ENCODE data around the gene ELP4.
"Not testable (repeated sequence)": the region's sequence is repeated elsewhere in the genome, so short reads cannot be mapped to it uniquely, and the experiment has no call there.

Gene ELP4, protein sequence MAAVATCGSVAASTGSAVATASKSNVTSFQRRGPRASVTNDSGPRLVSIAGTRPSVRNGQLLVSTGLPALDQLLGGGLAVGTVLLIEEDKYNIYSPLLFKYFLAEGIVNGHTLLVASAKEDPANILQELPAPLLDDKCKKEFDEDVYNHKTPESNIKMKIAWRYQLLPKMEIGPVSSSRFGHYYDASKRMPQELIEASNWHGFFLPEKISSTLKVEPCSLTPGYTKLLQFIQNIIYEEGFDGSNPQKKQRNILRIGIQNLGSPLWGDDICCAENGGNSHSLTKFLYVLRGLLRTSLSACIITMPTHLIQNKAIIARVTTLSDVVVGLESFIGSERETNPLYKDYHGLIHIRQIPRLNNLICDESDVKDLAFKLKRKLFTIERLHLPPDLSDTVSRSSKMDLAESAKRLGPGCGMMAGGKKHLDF

DNA sequence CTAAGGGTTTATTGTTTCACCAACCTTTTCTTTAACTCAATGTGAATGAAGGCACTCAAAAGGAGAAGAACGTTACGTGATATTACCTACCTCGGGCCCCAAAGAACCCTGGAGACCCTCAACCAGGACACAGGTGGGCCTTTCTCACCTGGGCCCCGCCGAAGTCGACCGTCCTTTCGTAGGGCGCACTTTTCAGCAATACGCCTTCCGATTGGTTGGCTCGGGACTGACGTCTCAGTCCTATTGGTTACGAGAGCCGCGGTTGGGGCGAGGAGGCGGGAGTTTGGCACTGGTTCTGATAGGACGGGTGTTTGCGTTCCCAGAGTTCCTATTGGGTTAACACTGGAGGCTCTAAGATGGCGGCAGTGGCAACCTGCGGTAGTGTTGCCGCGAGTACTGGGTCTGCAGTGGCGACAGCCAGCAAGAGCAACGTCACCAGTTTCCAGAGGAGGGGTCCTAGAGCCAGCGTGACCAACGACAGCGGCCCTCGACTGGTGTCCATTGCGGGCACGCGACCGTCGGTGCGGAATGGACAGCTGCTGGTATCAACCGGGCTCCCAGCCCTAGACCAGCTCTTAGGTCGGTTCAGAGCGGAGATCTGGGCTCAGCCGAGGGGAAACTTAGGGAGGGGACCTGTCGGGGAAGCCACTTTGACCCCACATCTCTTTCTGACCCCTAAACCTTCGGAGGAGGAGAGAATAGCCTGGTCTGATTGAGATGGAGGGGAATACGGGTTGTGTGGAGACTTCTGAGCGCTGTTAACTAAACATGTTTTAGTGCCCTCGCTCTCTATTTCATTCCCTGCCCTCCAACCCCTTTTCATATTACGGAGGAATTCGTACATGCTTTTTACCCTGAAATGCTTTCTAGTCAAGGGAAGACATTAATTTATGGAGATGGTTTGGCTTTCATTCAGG, at the start of gene ELP4, which contains the start of gene IMMP1L:
TSS of gene ELP4 (plus strand) at position 339 of the 917 bp plus-strand sequence. CDS start at position 357, 18 bp downstream.
TSS of gene IMMP1L (minus strand) at position 194 of the 917 bp plus-strand sequence. CDS start 46,346 bp downstream, outside the sequence.
- peak; percentile 97 for DNase-seq (ENCODE audit: low spot score)

GRCh38 chr11:31464436-31464835, 45.1 kb upstream of the ELP4 start:
- DNase-seq (ENCODE audit: low spot score) = no peak

DNA sequence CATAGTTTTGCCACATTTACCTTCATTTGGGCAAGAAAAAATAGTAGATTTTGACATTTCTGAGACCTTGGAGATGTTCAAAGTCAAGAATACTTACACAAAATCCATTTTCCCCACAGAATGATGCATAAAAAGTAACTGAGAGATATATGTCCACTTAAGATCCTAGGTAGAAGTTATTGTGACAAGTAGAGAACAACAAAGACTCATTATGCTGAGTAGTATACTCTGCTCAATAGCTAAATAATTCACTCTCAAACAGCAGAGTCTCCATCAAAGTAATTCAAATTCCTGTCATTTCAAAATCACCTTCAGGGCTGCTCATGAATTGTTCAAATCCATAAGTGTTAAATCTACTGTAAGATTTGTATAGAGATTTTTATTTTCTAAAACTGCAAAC, 35.5 kb upstream of the ELP4 start:
- no peak for DNase-seq (ENCODE audit: low spot score)

DNA sequence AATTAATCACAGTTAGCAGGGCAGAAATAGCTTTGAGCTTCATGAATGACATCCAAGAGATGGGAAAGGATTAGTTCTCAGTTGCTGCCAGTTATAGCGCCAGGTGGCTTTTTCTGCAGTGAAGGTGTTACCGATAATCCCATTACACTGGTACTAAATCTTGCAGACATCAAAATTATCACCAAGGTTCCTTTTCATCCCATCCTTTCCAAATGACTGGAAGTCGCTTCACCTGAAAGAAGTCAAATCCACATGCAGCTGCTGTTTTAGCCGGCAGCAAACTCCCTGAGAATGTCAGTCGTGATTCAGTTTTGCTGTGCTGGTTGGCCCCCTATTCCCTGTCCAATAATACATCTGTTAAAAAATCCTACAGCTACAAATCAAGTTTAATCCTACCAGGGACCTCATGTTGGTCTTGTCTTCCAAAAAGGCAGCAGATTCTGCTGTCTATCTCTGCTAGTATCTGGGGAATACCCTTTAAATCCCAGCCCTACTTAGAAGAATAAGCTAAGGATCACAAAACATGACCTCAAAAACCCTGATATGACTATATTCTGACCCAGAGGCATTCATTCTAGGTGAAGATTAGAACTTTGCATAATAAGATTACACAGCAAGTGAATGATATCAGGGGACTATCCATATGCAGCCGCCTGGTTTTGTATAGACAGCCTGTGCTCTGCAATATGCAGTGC, 31.9 kb upstream of the ELP4 start:
- peak; percentile 62 for DNase-seq (ENCODE audit: low spot score)

DNA sequence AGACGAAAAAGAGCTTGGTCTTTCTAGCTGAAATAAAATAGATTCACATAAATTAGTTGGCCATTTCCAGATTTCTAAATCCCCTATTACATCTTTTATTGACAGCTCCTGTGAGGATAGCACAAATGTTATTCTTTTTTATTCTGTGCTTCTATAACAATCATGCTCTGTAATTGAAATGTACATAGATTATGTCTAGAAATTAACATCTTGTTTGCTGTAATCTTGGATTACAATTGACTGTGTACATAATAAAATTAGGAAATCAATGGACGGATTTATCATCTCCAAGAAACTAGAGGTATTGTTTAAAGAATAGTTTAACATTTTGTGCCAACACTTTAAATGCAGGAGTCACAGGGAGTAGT, 31.4 kb upstream of the ELP4 start:
- no peak for DNase-seq (ENCODE audit: low spot score)

DNA sequence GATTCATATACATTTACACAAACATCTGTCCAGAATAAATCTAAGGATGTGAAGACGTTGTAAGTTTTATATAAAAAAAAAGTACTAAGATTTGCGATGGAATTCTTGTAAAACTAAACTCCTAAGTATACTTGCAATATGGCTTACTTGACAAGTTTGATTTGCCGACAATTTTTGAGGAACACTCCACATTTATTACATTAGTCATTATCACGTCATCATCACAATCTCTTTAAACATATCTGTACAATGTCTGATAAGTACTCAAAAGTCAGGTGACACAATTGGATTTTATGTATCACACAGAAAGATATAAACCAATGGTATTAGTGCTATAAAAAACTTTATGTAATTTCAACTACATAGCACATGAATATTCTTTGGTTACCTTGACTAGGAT, 30.5 kb upstream of the ELP4 start:
- DNase-seq (ENCODE audit: low spot score) = no peak

DNA sequence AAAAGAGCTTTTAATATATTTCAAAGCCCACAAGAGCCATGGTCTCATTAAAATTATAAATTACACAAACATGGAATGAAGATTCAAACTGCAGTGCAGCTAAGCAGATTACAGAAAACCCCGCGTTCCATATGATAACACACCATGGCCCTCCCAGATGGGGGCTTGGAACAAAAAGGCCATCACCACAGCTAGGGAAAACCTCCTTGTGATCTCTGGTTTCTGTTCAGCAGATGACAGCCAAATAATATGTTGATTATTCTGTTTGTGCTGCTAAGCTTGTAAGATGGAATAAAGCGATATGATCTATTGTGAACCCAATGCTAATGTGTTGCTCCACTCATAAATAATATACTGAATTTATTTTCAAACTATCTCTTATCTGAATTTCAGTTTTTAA, 28.6 kb upstream of the ELP4 start:
- DNase-seq (ENCODE audit: low spot score) = peak; percentile 41

DNA sequence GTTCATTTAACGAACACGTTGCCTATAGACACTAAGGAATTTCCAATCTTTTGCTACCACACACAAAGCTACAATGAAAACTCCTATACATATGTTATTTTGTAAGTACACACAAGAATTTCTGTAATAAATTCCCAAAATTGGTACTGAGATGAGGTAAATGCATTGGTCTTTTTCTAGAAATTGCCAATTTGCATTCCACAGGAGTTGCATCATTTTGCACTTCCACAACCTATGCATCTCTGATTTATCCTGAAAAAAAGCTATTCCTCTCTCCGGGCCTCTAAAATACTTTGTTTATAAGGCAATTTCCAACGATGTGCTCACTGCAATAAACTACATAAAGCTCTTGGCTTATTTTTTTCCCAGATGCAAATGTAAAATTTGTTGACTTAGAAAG, 25.1 kb upstream of the ELP4 start:
- DNase-seq (ENCODE audit: low spot score) = no peak

- DNase-seq (ENCODE audit: low spot score) = peak; percentile 28
Measured at GRCh38 chr11:31487848-31488247, 21.7 kb upstream of the ELP4 start.

DNA sequence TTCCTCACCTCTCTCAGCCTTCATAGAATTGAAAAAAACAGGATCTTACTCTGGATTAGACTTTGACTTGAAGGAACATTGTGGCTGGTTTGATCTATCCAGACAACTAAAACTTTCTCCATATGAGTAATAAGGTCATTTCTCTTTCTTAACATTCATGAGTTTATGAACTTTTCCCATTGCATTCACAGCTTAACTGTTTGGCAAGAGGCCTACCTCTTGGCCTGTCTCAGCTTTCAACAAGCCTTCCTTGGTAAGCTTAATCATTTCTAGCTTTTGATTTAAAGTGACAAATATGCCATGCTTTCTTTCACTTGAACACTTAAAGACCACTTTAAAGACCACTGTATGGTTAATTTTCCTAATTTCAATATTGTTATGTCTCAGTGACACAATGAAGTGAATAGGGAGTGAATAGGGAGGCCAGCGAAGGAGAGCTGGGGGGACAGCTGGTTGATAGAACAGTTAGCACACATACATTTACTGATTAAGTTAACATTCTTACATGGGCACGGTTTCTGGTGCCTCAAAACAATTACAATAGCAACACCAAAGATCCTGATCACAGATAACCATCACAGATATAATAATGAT, 17.1 kb upstream of the ELP4 start:
- no peak for DNase-seq (ENCODE audit: low spot score)

DNA sequence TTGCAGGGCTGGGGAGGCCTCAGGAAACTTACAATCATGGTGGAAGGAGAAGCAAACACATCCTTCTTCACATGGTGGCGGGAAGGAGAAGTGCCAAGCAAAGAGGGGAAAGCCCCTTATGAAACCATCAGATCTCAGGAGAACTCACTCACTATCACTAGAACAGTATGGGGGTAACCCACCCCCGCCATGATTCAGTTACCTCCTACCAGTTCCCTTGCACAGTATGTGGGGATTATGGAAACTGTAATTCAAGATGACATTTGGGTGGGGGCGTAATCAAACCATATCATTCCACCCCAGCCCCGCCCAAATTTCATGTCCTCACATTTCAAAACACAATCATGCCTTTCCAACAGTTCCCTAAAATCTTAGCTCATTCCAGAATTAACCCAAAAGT, 16.3 kb upstream of the ELP4 start:
- no peak for DNase-seq (ENCODE audit: low spot score)

DNA sequence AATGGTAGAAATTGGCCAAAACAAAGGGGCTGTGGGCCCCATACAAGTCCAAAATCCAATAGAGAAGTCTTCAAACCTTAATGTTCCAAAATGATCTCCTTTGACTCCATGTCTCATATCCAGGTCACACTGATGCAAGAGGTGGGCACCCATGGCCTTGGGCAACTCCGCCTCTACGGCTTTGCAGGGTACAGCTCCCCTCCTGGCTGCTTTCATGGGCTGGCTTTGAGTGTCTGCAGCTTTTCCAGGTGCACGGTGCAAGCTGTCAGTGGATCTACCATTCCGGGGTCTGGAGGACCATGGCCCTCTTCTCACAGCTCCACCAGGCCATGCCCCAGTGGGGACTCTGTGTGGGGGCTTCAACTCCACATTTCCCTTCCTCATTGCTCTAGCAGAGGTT, 15.8 kb upstream of the ELP4 start:
- DNase-seq (ENCODE audit: low spot score) = not testable (repeated sequence)

GRCh38 chr11:31499576-31500178, 9.9 kb upstream of the ELP4 start:
- no peak for DNase-seq (ENCODE audit: low spot score)

GRCh38 chr11:31500560-31500959, 9.0 kb upstream of the ELP4 start:
- no peak for DNase-seq (ENCODE audit: low spot score)

- DNase-seq (ENCODE audit: low spot score) = no peak
Measured at GRCh38 chr11:31509051-31509428, 527 bp upstream of the ELP4 start.

GRCh38 chr11:31512117-31512516, 2.5 kb downstream of the ELP4 start:
- no peak for DNase-seq (ENCODE audit: low spot score)

GRCh38 chr11:31521497-31522150, 12.1 kb downstream of the ELP4 start:
- DNase-seq (ENCODE audit: low spot score) = no peak

GRCh38 chr11:31529189-31529588, 19.6 kb downstream of the ELP4 start:
- no peak for DNase-seq (ENCODE audit: low spot score)

DNA sequence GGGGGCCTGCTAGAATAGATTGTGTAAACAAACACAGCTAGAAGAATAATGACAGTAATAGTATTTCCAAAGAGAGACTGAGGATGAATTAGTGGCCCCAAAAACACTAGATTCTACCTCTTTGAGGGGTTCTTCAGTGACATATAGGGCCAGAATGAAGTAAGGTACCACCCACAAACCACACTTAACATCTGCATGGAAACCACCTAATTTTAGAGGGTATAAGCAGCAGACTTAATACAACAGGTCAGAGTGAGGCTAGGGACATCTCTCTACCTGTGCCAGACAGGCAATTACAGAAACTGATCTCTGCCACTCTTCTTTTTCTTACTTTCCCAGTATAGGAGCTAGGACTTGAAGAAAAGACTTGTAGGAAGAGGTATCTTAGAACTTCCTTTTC, 20.1 kb downstream of the ELP4 start:
- no peak for DNase-seq (ENCODE audit: low spot score)

DNA sequence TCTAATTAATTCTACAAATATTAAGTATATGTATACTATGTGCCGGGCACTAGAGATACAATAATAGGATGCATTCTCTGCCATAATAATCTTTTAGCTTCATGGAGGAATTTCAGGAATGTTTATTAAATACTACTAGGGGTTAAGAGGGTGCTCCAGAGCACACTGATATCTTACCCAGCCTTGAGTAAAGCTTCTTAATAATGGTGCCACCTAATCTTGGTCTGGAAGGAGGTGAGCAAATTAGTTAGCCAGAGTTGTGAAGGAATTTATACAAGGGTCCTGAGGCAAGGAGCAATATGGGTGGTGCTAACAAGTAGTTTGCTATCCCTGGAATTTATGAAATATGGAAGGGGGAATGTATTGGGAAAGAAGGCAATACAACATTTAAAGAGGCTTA, 21.7 kb downstream of the ELP4 start:
- no peak for DNase-seq (ENCODE audit: low spot score)

DNA sequence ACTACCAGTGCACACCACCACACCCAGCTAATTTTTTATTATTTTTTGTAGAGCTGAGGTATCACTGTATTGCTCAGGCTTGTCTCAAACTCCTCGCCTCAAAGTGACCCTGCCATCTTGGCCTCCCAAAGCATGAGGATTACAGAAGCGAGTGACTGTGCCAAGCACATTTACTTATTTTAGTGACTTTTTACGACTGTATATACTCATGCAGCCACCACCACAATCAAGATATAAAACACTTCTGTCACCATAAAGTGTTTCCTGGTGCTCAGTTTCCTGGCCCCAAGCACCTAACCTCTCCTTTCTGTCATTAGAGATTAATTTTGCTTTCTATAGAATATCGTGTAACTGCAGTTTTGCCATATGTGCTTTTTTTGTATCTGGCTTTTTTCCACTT, 25.9 kb downstream of the ELP4 start:
- no peak for DNase-seq (ENCODE audit: low spot score)
